C4-2B (cell line): ENCODE data around the gene PPARD.
A peak's percentile ranks its signal among the peaks of the same experiment; 100 is the strongest.

ENCODE experiments used
- H3K27ac ChIP-seq: fragments of 450-650 bp; 2 replicates; pipeline ENCODE4 v1.5.1; 2017
- CTCF ChIP-seq: fragments of 450-650 bp; conservative IDR thresholded peaks from 2 replicates; pipeline ENCODE4 v1.5.1; 2017; ENCODE audit warnings: mild to moderate bottlenecking
- ZFX ChIP-seq: fragments of 450-650 bp; IDR thresholded peaks from 2 replicates; pipeline ENCODE4 v1.6.1; 2017

Gene PPARD

GRCh38 chr6:35362200-35362599 is 19.8 kb downstream of the PPARD start:
- no peak for TF ChIP-seq CTCF

GRCh38 chr6:35363293-35363750 is 21.0 kb downstream of the PPARD start:
- no peak for TF ChIP-seq CTCF
- TF ChIP-seq ZFX = no peak
- H3K27ac ChIP-seq = no peak overlapping the region

More at GRCh38 chr6:35362200-35362599, 19.8 kb downstream of the PPARD start:
- no peak overlapping the region for H3K27ac ChIP-seq

GRCh38 chr6:35365594-35366203 is 23.3 kb downstream of the PPARD start:
- no peak for TF ChIP-seq ZFX
- TF ChIP-seq CTCF = no peak
- no peak overlapping the region for H3K27ac ChIP-seq

GRCh38 chr6:35366204-35366596 is 23.8 kb downstream of the PPARD start:
- no peak for TF ChIP-seq ZFX
- no peak for TF ChIP-seq CTCF
- no peak overlapping the region for H3K27ac ChIP-seq

GRCh38 chr6:35367646-35368037 is 25.3 kb downstream of the PPARD start:
- H3K27ac ChIP-seq = peak overlapping the region; percentile 68
- TF ChIP-seq CTCF (no peak), ZFX (no peak)

- H3K27ac ChIP-seq = peak overlapping the region; percentile 68
- TF ChIP-seq ZFX (no peak), CTCF (no peak)
These were observed 25.9 kb downstream of the PPARD start for GRCh38 chr6:35368038-35368887.

GRCh38 chr6:35370124-35370741 is 27.9 kb downstream of the PPARD start:
- no peak overlapping the region for H3K27ac ChIP-seq
- TF ChIP-seq ZFX = no peak
- no peak for TF ChIP-seq CTCF
